ENCODE measurements around the gene PDLIM4. TPM values are rescaled to one million over a fixed set of nuclear protein-coding genes. Genes with fewer than 3 reads are reported as not detected.

Gene PDLIM4
- polyA plus RNA-seq, 2 of the 4 experiments (the other 2 are of a cell fraction), result 0.09 TPM; not detected in 1

GRCh38 chr5:132232465-132232864 is 25.0 kb upstream of the PDLIM4 start:
- Histone ChIP-seq H3K4me3 (no peak overlapping the region), H3K9me3 (no peaks in the 10 kb centered on the region), H3K27ac (no peak overlapping the region), H3K4me1 (0 out of 3 replicates have a peak, but pooled peaks cover 3% of the 10 kb centered on the region), H3K4me2 (no peak overlapping the region)
- no peak for TF ChIP-seq HEYL (CRISPR knock-in tag; IDR thresholded peaks at IDR 0.05)
- TF ChIP-seq RNF2 (IDR thresholded peaks at IDR 0.05; ENCODE audit: borderline replicate concordance, low read depth), result no peak
- TF ChIP-seq FOSB (CRISPR knock-in tag; IDR thresholded peaks at IDR 0.05), result no peak
- TF ChIP-seq SMC3 (IDR thresholded peaks at IDR 0.05), result no peak
- TF ChIP-seq KDM1A (IDR thresholded peaks at IDR 0.05; ENCODE audit: low read depth), result no peak
- TF ChIP-seq ATOH8 (CRISPR knock-in tag; IDR thresholded peaks at IDR 0.05; ENCODE audit: low read depth), result no peak
- no peak for TF ChIP-seq JUNB (IDR thresholded peaks at IDR 0.05)
- TF ChIP-seq POLR2AphosphoS2 (conservative IDR thresholded peaks at IDR 0.05; ENCODE audit: low read length), result no peak
- no peak for TF ChIP-seq JUN (IDR thresholded peaks at IDR 0.05)
- TF ChIP-seq HMGXB4 (CRISPR knock-in tag; IDR thresholded peaks at IDR 0.05; ENCODE audit: borderline replicate concordance), result no peak
- TF ChIP-seq NFE2L2 (conservative IDR thresholded peaks at IDR 0.05; ENCODE audit: low read length), result no peak
- no peak for TF ChIP-seq ZSCAN20 (CRISPR knock-in tag; IDR thresholded peaks at IDR 0.05)
- no peak for TF ChIP-seq FOXS1 (CRISPR knock-in tag; IDR thresholded peaks at IDR 0.05)
- TF ChIP-seq NR3C1 (IDR thresholded peaks at IDR 0.05), result no peak
- TF ChIP-seq KDM5A (IDR thresholded peaks at IDR 0.05), result no peak
- TF ChIP-seq CEBPB (IDR thresholded peaks at IDR 0.05), result no peak
- 35% methylated on average over 3 of the region's 3 CpGs for whole genome bisulfite sequencing (ENCODE audit: missing lambda C conversion rate)
- no peak for FAIRE-seq
- DNase-seq (ENCODE audit: low read depth in 1 of 2, low spot score in 1 of 2), result no peak
- no peak for ATAC-seq
- CTCF ChIA-PET, result interaction anchor here (1.5 kb wide), 1 partner anchor 169 kb away, joined by 3 read pairs; no protein-coding TSS in a partner anchor
- POLR2A ChIA-PET, result no interaction called here

GRCh38 chr5:132233081-132233480 is 24.4 kb upstream of the PDLIM4 start:
- Histone ChIP-seq H3K4me1 (0 out of 3 replicates have a peak, but pooled peaks cover 3% of the 10 kb centered on the region), H3K4me2 (no peak overlapping the region), H3K9me3 (no peaks in the 10 kb centered on the region), H3K27ac (no peak overlapping the region), H3K4me3 (no peak overlapping the region)
- ChIA-PET POLR2A (no interaction called here), CTCF (interaction anchor here (1.5 kb wide), 1 partner anchor 170 kb away, joined by 3 read pairs; no protein-coding TSS in a partner anchor)
- ATAC-seq (no peak), DNase-seq (ENCODE audit: low read depth in 1 of 2, low spot score in 1 of 2) (no peak), FAIRE-seq (no peak)
- 82% methylated on average over 1 of the region's 1 CpG for WGBS (ENCODE audit: missing lambda C conversion rate)
- TF ChIP-seq ZC3H11A (IDR thresholded peaks at IDR 0.05) (no peak), CHD4 (IDR thresholded peaks at IDR 0.05; ENCODE audit: borderline replicate concordance) (no peak), TP53 (CRISPR knock-in tag; IDR thresholded peaks at IDR 0.05) (no peak), CHD2 (IDR thresholded peaks at IDR 0.05; ENCODE audit: low read length, partially characterized antibody) (no peak), POLR2A (IDR thresholded peaks at IDR 0.05; ENCODE audit: low read length) (no peak), RFX5 (IDR thresholded peaks at IDR 0.05) (no peak), ZFP36 (IDR thresholded peaks at IDR 0.05; ENCODE audit: borderline replicate concordance, partially characterized antibody) (no peak), KDM1A (IDR thresholded peaks at IDR 0.05; ENCODE audit: low read depth) (no peak), E2F6 (IDR thresholded peaks at IDR 0.05; ENCODE audit: borderline replicate concordance, low read depth) (no peak), GATA3 (IDR thresholded peaks at IDR 0.05; ENCODE audit: borderline replicate concordance) (no peak), FOSB (CRISPR knock-in tag; IDR thresholded peaks at IDR 0.05) (no peak), ZNF302 (CRISPR knock-in tag; IDR thresholded peaks at IDR 0.05) (no peak), HMGXB4 (CRISPR knock-in tag; IDR thresholded peaks at IDR 0.05; ENCODE audit: borderline replicate concordance) (no peak), RNF2 (IDR thresholded peaks at IDR 0.05; ENCODE audit: borderline replicate concordance, low read depth) (no peak), JUN (IDR thresholded peaks at IDR 0.05) (no peak), REST (IDR thresholded peaks at IDR 0.05) (no peak), FOXS1 (CRISPR knock-in tag; IDR thresholded peaks at IDR 0.05) (no peak), BHLHE40 (IDR thresholded peaks at IDR 0.05; ENCODE audit: low read depth, low read length) (no peak)

All from A549 (cell line).